Erythroblast (primary cell): ENCODE results near the gene ANO9.

Experiments used
- GATA1 ChIP-seq: IDR thresholded peaks from 2 replicates; pipeline ENCODE4 v1.6.1; 2011; ENCODE audit warnings: low read depth, mild to moderate bottlenecking, control low read depth, low read length, moderate library complexity
- POLR2A ChIP-seq: IDR thresholded peaks from 2 replicates; pipeline ENCODE4 v1.6.1; 2011; ENCODE audit warnings: mild to moderate bottlenecking, low read length

GRCh38 chr11:409600-410483 lies 32.0 kb downstream of the ANO9 start:
- TF ChIP-seq POLR2A (no peak), GATA1 (no peak)
